K562 (cell line): ENCODE data around the gene KIAA0513. TPM values are rescaled to one million over a fixed set of nuclear protein-coding genes. Genes with fewer than 3 reads are reported as not detected.
A peak's percentile ranks its signal among the peaks of the same experiment; 100 is the strongest.

Source experiments
- CBX8 ChIP-seq: fragments of 200-600 bp; sonication (generic); IDR thresholded peaks from 2 replicates; pipeline ENCODE4 v1.6.1; 2012; ENCODE audit warnings: borderline replicate concordance, mixed run types, low read depth, mild to moderate bottlenecking, moderate library complexity, mixed read lengths, low read length, control low read depth, inconsistent platforms; ENCODE audit not compliant: poor library complexity, severe bottlenecking; ENCODE audit errors: extremely low read depth
- CCNT2 ChIP-seq: IDR thresholded peaks from 2 replicates; pipeline ENCODE4 v1.6.1; 2011; ENCODE audit warnings: borderline replicate concordance, low read depth, mild to moderate bottlenecking, moderate library complexity, mixed read lengths, low read length; ENCODE audit not compliant: insufficient read length; ENCODE audit errors: extremely low read depth
- ERF ChIP-seq: fragments of 450-650 bp; formaldehyde crosslinking; IDR thresholded peaks from 2 replicates; pipeline ENCODE4 v1.4.0; 2020; ENCODE audit warnings: mild to moderate bottlenecking, mixed read lengths
- PRDM10 ChIP-seq: fragments of 450-650 bp; IDR thresholded peaks from 2 replicates; pipeline ENCODE4 v1.6.1; 2018; ENCODE audit not compliant: partially characterized antibody
- SIN3A ChIP-seq, 2 experiments: fragments of 150-350 bp in 1 of 2; IDR thresholded peaks; 2 replicates each; pipeline ENCODE4 v1.6.1; 2011 to 2016; ENCODE audit warnings: borderline replicate concordance in 2 of 2, low read depth in 2 of 2, low read length in 2 of 2, mild to moderate bottlenecking in 2 of 2, moderate library complexity in 2 of 2; ENCODE audit not compliant: control insufficient read depth in 1 of 2
- SMARCC2 ChIP-seq: fragments of 450-650 bp; IDR thresholded peaks from 2 replicates; pipeline ENCODE4 v1.6.1; 2017; ENCODE audit warnings: antibody characterized with exemption, moderate library complexity, mild to moderate bottlenecking, low read depth
- TEAD1 ChIP-seq, 2 experiments: fragments of 450-650 bp in 1 of 2; sonication (generic) in 1 of 2; formaldehyde crosslinking; IDR thresholded peaks; 2 replicates each; pipeline versions ENCODE4 v1.4.0 to v1.8.0; 2020 to 2022; ENCODE audit warnings: mild to moderate bottlenecking in 2 of 2, missing genetic modification reagents in 1 of 2
- polyA plus RNA-seq, 8 experiments: library from polyadenylated mRNA; depleted of rRNA in 4 of 8; stranded (reverse) in 5 of 8; unstranded in 3 of 8; fragments of >200 nt; fragmentation: Nextera tagmentation in 2 of 8; fragmentation: Illumina TruSeq in 1 of 8; extraction: Ambion mirVana in 2 of 8; extraction: Trizol in 1 of 8; gene quantifications; 2 replicates each; pipeline versions ENCODE4 v1.2.1 to v1.2.3, GENCODE V29; 2011 to 2014; ENCODE audit warnings: inconsistent platforms in 1 of 8, missing spikeins in 1 of 8
- total RNA-seq, 7 experiments: library from RNA; depleted of rRNA in 6 of 7; stranded (reverse); fragments of >200 nt in 6 of 7; fragmentation: Illumina TruSeq in 2 of 7; extraction: Trizol in 2 of 7; gene quantifications; 2 replicates each; pipeline versions ENCODE4 v1.2.1 to v1.2.3, GENCODE V29; 2011 to 2021; ENCODE audit warnings: low replicate concordance in 1 of 7
- TF ChIP-seq, protein P1 (sequence below): fragments of 250-450 bp; sonication (Bioruptor Pico); IDR thresholded peaks from 2 replicates; pipeline ENCODE4 v1.4.0; 2020; ENCODE audit warnings: mild to moderate bottlenecking, moderate library complexity, borderline replicate concordance
- TF ChIP-seq, protein P2 (sequence below): fragments of 150-350 bp; IDR thresholded peaks from 2 replicates; pipeline ENCODE4 v1.6.1; 2014; ENCODE audit warnings: low read depth, mild to moderate bottlenecking, low read length, borderline replicate concordance
- TF ChIP-seq, protein P3 (sequence below): IDR thresholded peaks from 2 replicates; pipeline ENCODE4 v1.6.1; 2011; ENCODE audit warnings: borderline replicate concordance, low read depth, mild to moderate bottlenecking, moderate library complexity, low read length; ENCODE audit not compliant: insufficient read depth, poor library complexity, severe bottlenecking

The KIAA0513 gene
- total and polyA plus RNA-seq, 9 of the 15 experiments (the other 6 are each of a cell fraction or from before 2014, with no cell fraction given): 0.18 to 13.7 (median 10.2) TPM

DNA sequence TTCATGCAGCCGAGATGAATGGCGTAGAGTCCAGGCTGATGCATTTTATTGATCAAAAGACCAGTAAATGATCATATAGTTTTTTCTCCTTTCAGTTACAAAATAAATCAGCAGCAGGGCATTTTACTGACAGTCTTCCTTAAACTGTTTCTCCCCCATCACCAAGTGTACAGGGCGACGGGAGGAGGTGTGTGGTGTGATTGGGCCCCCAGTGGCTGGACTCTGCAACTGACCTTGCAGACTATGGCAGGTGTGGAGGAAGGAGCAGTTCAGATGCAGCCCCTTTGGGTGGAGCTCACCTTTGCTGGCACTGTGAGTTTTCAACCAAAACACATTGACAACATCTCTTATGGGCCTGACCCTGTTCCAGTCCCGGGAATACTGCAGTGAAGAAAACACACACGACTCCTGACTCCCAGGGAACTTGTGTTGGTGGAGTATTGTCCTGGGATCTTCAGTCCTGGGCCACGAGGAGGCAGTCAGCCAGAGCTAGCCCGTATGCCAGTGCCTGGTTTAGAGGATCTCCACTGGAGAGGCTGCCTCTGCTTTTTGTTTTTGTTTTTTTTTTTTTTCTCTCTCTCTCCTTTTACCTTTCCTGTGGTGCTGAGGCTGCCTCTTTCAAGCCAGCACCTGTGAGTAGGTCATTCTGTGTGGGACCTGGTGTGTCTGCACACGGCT lies 29.8 kb downstream of the KIAA0513 start (continued):
- TF ChIP-seq TEAD1 (CRISPR knock-in tag; IDR thresholded peaks at IDR 0.05) (no peak), SIN3A (IDR thresholded peaks at IDR 0.05; ENCODE audit: borderline replicate concordance in 2 of 2, control insufficient read depth in 1 of 2, low read depth in 2 of 2, low read length in 2 of 2) (no peak), CBX8 (no peak), ERF (CRISPR knock-in tag) (no peak), PRDM10 (no peak), SMARCC2 (no peak), CCNT2 (no peak)
- TF ChIP-seq, protein P1, sequence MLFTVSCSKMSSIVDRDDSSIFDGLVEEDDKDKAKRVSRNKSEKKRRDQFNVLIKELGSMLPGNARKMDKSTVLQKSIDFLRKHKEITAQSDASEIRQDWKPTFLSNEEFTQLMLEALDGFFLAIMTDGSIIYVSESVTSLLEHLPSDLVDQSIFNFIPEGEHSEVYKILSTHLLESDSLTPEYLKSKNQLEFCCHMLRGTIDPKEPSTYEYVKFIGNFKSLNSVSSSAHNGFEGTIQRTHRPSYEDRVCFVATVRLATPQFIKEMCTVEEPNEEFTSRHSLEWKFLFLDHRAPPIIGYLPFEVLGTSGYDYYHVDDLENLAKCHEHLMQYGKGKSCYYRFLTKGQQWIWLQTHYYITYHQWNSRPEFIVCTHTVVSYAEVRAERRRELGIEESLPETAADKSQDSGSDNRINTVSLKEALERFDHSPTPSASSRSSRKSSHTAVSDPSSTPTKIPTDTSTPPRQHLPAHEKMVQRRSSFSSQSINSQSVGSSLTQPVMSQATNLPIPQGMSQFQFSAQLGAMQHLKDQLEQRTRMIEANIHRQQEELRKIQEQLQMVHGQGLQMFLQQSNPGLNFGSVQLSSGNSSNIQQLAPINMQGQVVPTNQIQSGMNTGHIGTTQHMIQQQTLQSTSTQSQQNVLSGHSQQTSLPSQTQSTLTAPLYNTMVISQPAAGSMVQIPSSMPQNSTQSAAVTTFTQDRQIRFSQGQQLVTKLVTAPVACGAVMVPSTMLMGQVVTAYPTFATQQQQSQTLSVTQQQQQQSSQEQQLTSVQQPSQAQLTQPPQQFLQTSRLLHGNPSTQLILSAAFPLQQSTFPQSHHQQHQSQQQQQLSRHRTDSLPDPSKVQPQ (CRISPR knock-in tag): no peak
- TF ChIP-seq, protein P2, sequence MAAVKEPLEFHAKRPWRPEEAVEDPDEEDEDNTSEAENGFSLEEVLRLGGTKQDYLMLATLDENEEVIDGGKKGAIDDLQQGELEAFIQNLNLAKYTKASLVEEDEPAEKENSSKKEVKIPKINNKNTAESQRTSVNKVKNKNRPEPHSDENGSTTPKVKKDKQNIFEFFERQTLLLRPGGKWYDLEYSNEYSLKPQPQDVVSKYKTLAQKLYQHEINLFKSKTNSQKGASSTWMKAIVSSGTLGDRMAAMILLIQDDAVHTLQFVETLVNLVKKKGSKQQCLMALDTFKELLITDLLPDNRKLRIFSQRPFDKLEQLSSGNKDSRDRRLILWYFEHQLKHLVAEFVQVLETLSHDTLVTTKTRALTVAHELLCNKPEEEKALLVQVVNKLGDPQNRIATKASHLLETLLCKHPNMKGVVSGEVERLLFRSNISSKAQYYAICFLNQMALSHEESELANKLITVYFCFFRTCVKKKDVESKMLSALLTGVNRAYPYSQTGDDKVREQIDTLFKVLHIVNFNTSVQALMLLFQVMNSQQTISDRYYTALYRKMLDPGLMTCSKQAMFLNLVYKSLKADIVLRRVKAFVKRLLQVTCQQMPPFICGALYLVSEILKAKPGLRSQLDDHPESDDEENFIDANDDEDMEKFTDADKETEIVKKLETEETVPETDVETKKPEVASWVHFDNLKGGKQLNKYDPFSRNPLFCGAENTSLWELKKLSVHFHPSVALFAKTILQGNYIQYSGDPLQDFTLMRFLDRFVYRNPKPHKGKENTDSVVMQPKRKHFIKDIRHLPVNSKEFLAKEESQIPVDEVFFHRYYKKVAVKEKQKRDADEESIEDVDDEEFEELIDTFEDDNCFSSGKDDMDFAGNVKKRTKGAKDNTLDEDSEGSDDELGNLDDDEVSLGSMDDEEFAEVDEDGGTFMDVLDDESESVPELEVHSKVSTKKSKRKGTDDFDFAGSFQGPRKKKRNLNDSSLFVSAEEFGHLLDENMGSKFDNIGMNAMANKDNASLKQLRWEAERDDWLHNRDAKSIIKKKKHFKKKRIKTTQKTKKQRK: no peak
- TF ChIP-seq, protein P3, sequence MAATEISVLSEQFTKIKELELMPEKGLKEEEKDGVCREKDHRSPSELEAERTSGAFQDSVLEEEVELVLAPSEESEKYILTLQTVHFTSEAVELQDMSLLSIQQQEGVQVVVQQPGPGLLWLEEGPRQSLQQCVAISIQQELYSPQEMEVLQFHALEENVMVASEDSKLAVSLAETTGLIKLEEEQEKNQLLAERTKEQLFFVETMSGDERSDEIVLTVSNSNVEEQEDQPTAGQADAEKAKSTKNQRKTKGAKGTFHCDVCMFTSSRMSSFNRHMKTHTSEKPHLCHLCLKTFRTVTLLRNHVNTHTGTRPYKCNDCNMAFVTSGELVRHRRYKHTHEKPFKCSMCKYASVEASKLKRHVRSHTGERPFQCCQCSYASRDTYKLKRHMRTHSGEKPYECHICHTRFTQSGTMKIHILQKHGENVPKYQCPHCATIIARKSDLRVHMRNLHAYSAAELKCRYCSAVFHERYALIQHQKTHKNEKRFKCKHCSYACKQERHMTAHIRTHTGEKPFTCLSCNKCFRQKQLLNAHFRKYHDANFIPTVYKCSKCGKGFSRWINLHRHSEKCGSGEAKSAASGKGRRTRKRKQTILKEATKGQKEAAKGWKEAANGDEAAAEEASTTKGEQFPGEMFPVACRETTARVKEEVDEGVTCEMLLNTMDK: peak; percentile 52
